GM12878 (cell line): Measurements from ENCODE around the gene TLDC2.

Experiments
- CHD2 ChIP-seq: IDR thresholded peaks from 2 replicates; pipeline ENCODE4 v1.6.1; 2011; ENCODE audit warnings: low read depth, low read length, improper control_type of control experiment, borderline replicate concordance
- CHD4 ChIP-seq: fragments of 200-600 bp; sonication (generic); IDR thresholded peaks from 2 replicates; pipeline ENCODE4 v1.6.1; 2016; ENCODE audit warnings: mild to moderate bottlenecking
- CREM ChIP-seq: IDR thresholded peaks from 2 replicates; pipeline ENCODE4 v1.6.1; 2014; ENCODE audit warnings: antibody characterized with exemption, low read depth
- CTCF ChIP-seq, 3 experiments: IDR thresholded peaks in 2 of 3; conservative IDR thresholded peaks in 1 of 3; 2 replicates each; pipeline ENCODE4 v1.5.1; 2011; ENCODE audit warnings: low read depth in 3 of 3, low read length in 3 of 3, mild to moderate bottlenecking in 3 of 3, control low read depth in 2 of 3, moderate library complexity in 2 of 3, inconsistent platforms in 1 of 3, mixed read lengths in 1 of 3; ENCODE audit not compliant: control insufficient read depth in 2 of 3, insufficient read depth in 1 of 3; ENCODE audit errors: extremely low read depth in 1 of 3
- GATAD2B ChIP-seq: fragments of 450-650 bp; conservative IDR thresholded peaks from 2 replicates; pipeline ENCODE4 v1.6.1; 2017; ENCODE audit warnings: low read depth, mild to moderate bottlenecking, moderate library complexity
- POLR2A ChIP-seq: IDR thresholded peaks from 2 replicates; pipeline ENCODE4 v1.6.1; 2011; ENCODE audit warnings: low read depth, mild to moderate bottlenecking, low read length
- POLR2AphosphoS5 ChIP-seq: IDR thresholded peaks from 2 replicates; pipeline ENCODE4 v1.6.1; 2011; ENCODE audit warnings: mild to moderate bottlenecking, low read length, inconsistent platforms
- RFX5 ChIP-seq: IDR thresholded peaks from 2 replicates; pipeline ENCODE4 v1.6.1; 2011; ENCODE audit warnings: low read depth, low read length, improper control_type of control experiment
- SMC3 ChIP-seq: IDR thresholded peaks from 2 replicates; pipeline ENCODE4 v1.6.1; 2011; ENCODE audit warnings: low read length, improper control_type of control experiment, borderline replicate concordance
- SP1 ChIP-seq: IDR thresholded peaks from one replicate; pipeline ENCODE4 v1.6.1; 2011; ENCODE audit warnings: low read depth, low read length
- SUZ12 ChIP-seq: fragments of 200-600 bp; sonication (generic); IDR thresholded peaks from one replicate; pipeline ENCODE4 v1.6.1; 2018; ENCODE audit warnings: antibody characterized with exemption, mild to moderate bottlenecking; ENCODE audit not compliant: unreplicated experiment
- YBX1 ChIP-seq: fragments of 450-650 bp; IDR thresholded peaks from 2 replicates; pipeline ENCODE4 v1.6.1; 2016; ENCODE audit warnings: antibody characterized with exemption
- ZNF592 ChIP-seq: fragments of 450-650 bp; IDR thresholded peaks from 2 replicates; pipeline ENCODE4 v1.6.1; 2017; ENCODE audit warnings: mild to moderate bottlenecking, moderate library complexity
- TF ChIP-seq, protein P1 (sequence below): IDR thresholded peaks from 2 replicates; pipeline ENCODE4 v1.6.1; 2012; ENCODE audit warnings: low read depth, low read length, improper control_type of control experiment

DNA sequence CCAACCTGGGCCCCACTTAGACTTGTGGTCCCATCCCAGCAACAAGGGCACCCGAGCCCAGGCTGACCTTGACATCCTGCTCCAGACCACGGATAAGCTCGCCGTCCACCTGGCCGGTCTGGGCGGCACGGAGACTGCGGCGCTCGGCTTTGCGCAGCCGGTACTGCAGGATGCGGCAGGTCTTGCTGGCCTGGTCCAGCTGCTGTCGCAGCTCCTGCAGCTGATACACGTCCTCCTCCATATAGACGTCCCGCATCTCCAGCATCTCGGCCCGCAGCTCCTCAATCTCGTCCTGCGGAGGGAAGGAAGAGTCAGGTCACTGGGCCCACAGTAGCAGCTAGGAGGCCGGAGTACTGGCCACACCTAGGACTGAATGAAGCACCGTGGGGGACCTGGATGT lies 36.8 kb upstream of the TLDC2 start:
- TF ChIP-seq CREM (no peak), RFX5 (no peak), CTCF (IDR thresholded peaks at IDR 0.05 in 2 of 3, conservative IDR thresholded peaks at IDR 0.05 in 1 of 3; ENCODE audit: control insufficient read depth in 2 of 3, extremely low read depth in 1 of 3, insufficient read depth in 1 of 3, low read depth in 3 of 3, low read length in 3 of 3) (no peak), CHD4 (no peak), GATAD2B (no peak), SMC3 (no peak), ZNF592 (no peak), SP1 (no peak), POLR2AphosphoS5 (no peak), YBX1 (no peak), SUZ12 (no peak), CHD2 (no peak), POLR2A (no peak)
- TF ChIP-seq, protein P1, sequence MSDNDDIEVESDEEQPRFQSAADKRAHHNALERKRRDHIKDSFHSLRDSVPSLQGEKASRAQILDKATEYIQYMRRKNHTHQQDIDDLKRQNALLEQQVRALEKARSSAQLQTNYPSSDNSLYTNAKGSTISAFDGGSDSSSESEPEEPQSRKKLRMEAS = no peak
